Stimulated activated CD4-positive, alpha-beta T cell treated with anti-CD3 and anti-CD28 coated beads, Interleukin-15, amount 100 ng/mL, for 48 hours (primary cell): ENCODE results near the gene TMEM190.
A peak's percentile ranks its signal among the peaks of the same experiment; 100 is the strongest.
"Not testable (repeated sequence)": the region's sequence is repeated elsewhere in the genome, so short reads cannot be mapped to it uniquely, and the experiment has no call there.

Experiments
- DNase-seq, 2 donors: peaks; one replicate each; pipeline ENCODE4 v3.0.0-alpha.2; 2020; ENCODE audit warnings: low read depth in 2 of 2

TMEM190 gene

DNA sequence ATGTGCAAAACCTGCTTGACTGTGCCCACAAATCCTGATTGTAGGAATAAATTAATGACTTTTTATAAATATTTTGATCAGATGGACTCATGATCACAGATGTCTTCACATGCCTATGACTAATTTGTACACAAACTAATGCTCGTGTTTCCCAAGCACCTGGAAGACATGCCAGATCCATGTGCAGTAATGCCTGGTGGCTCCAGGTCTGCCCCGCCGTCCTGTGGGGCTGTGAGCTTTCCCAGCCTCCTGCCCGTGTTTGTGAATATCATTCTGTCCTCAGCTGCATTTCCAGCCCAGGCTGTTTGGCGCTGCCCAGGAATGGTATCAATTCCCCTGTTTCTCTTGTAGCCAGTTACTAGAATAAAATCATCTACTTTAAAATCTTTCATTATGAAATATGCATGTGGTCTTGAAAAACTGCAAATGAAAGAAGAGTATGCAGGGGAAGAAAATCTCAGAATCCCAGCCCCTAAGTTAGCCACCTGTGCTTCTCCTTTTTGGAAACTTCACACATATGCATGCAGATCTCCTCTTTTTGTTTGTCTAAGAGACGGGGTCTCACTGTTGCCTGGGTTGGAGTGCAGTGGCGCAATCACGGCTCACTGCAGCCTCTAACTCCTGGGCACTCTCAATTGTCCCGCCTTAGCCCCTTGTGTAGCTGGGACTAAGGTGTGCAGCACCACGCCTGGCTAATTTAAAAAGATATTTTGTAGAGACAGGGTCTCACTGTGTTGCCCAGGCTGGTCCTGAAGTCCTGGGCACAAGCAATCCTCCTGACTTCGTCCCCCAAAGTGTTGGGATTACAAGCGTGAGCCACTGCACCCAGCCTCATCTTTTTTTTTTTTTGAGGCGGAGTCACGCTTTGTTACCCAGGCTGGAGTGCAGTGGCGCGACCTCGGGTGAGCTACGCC lies 15.3 kb downstream of the TMEM190 start:
- no peak for DNase-seq

DNA sequence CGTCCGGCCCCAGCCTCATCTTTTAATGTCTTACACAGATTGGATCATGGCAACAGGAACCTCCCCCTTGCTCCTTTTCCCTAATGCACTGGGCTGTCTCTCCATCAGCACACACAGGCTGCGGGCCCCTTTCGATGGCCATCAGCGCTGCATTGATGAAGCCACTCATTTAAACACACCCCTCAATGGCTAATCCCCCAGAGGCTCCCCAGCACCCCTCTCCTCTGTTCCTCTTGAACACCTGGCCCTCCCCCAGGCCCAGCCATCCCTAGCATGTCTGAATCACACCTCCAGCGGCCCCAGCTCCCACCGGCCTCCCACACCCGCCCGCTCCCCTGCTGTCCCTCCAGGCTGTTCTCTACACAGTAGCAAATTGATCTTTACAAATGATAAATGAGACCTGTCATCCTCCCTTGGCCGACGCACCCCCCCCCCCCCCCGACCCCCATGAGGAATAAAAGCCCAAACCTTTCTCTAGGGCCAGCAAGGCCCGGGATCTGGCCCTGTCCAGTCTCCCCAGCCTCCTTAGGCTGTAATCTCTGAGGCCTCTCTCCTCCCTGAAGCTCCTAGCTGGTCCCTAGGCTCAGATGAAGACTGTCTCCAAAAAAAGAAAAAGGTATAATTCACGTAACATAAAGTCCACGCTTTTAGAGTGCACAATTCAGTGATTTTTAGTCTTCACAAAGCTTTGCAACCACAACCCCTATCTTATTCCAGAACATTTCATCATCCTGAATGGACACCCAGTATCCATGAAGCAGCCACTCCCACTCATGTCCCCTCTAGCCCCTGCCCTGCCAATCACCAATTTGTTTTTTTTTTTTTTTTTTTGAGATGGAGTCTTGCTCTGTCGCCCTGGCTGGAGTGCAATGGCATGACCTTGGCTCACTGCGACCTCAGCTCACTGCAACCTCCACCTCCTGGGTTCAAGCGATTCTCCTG lies 16.5 kb downstream of the TMEM190 start:
- no peak for DNase-seq

DNA sequence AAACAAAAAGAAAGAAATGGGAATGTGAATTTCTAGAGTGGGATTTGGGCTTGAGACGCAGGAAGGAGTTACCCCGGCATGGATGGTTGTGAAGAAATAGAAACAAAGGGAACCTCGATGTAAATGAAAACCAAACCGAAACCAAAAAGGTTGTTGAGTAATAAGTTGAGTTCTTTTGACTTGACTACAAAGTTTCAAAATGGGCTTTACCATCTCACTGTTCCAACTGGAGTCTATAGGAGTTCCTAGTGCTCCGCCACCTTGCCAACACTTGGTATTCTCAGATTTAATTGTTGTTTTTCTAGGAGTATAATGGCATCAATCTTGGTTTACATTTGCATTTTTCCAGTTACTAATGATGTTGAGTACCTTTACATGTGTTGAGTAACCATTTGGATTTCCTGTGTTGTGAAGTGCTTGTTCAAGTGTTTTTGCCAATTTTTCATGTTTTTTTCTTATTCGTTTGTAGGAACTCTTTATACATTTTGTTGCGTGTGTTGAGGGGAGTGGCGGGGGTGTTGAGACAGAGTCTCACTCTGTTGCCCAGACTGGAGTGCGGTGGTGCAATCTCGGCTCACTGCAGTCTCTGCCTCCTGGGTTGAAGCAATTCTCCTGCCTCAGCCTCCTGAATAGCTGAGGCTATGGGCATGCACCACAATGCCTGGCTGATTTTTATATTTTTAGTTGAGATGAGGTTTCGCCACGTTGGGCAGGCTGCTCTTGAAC lies 21.7 kb downstream of the TMEM190 start:
- DNase-seq: no peak

DNA sequence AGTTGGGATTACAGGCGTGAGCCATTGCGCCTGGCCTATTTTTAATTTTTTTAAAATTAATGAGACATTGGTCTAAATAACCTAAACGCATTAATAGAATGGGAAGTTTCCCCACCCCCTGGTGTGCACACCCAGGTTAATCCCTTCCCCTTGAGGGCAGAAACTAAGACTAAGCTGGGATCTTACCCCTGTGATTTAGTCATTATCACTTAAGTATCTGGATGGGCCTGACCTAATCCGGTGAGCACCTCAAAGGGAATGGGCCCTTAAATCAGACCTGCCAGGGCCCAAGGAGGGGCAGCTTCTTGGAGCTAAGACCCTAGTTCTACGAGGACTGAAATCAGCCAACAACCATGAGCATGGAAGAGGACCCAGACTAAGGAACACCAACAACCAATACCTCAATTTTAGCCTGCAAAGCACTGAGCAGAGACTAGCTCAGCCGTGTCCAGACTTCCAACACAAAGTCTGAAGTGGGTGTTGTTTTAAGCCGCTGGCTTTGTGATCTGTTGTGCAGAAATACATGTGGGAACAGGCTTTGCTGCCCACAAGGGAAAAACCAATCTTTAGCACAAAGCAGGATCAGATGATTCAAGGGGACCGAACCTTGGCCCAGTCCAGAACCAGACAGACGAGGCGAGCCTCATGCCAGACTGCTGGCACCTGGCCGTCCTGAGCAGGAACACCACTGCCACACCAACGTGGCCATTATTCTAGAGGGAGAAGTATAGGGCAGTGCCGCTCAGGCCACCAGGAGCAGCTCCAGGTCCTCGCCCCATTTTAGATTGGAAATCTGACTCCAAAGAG lies 23.9 kb downstream of the TMEM190 start:
- DNase-seq: no peak

DNA sequence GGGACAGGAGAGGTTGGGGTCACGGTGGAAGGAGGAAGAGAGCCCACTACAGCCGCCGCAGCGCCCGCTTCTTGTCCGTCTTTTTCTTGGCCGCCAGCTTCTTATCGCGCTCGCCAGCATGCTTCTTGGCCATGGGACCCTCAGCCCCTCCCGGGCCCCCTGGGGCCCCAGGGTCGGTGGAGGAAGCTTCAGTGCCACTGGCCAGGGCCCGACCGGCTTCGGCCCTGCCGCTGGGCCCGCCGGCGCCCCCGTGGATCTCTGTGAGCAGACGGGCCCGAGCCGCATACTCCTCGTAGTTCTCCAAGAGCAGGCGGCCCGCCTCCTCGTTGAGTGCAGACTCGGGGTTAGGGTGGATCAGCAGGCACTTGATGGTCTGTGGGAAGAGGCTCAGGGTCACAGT lies 24.8 kb downstream of the TMEM190 start:
- DNase-seq: not testable (repeated sequence)

DNA sequence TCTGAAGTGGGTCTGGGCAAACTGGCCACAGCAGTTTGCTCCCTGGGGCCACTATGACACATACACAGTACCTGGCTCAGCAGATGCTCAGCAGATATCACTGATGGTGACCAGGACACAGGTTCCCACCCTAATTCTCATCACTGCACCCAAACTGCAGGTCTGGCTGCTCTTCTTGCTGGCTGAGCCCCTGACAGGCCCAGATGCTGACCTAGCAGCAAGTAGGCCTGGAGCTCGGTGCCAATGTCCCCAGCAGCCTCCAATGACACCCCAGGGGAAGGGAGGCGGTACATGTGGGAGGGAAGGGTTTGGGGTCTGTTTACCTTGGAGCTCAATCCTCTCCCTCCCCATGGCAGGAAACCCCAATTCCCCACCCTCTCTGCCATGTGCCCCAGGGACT lies 25.9 kb downstream of the TMEM190 start:
- DNase-seq: no peak

DNA sequence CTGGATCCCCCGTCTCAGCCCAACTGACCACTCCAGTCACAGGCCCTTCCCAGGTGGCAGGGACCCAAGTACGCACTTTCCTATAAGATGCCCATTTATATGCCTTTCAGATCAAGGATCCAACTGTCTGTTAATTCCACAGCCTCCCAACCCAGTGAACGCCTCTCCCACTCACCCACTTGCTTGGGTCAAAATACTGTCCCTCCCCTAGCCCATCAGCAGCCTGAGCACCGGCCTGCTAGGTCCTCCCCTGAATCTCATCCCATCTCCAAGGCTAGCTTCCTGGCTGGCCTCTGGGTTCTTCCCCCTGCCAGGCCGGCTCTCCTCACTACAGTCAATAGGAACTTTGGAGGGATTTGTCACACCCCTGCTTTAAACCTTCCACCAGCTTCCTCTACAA lies 29.0 kb downstream of the TMEM190 start:
- no peak for DNase-seq

DNA sequence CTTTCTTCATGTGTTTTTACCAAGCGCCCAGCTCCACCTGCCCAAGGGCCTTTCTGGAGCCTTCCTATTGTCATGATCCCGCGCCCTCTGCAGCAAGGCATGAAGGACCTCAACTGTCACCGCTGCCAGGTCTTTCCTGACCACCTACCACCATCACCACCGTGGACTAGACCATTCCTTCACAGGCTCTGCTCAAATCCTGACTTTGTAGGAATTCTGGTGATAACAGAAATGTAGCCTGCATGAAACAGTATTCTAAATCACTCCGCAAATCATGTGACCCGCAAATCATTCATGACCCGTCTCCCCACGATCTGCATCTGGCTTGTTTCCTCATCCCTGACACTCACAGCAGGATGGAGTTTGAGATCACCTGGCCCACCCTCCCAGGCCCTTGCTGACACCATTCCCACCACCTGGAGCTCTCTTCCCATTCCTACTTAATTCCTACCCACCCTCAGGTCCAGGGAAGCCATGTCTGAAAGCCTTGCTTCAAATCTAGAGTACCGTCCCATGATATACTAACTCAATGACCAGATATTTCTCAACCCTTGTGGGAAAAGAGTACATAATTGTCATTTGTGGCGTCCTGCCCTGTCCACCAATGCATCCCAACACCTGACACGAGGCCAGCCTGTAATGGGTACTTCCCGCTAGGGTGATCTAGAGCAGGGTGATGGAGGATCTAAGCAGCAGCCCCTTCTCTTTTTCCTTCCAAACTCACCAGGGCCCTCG lies 29.6 kb downstream of the TMEM190 start:
- DNase-seq: no peak

DNA sequence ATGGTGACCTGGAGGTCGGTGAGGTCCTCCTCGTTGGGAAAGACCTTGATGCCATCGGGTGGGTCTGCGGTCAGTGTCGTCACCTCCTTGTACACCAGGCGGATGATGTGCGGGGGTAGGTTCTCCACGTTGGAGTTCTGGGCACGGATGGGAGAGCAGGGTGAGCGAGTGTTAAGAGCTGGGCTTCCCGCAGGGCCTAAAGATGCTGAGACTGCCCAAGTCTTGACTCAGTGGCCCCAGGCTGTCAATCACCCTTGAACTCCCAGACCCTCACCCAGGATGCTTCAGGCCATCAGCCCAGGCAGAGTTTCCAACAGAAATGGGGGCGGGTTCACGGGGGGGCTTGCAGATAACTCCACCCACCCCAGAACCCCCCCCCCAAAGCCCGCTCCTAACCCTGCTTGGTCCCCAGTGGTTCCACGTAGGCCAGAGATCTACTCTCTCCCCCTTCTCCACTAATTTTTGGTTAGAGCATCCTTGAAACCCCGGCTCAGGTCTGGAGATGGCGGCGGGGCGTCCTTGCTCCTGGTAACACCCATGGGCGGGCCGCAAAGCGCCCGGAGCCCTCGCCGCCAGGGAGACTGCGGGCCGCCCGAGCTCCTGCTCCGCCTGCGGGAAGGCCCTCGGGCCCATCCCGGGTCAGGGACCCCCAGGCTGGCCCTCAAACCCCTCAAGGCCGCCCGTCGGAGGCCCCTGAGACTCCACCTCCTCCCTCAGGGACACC lies 30.4 kb downstream of the TMEM190 start:
- DNase-seq: no peak

DNA sequence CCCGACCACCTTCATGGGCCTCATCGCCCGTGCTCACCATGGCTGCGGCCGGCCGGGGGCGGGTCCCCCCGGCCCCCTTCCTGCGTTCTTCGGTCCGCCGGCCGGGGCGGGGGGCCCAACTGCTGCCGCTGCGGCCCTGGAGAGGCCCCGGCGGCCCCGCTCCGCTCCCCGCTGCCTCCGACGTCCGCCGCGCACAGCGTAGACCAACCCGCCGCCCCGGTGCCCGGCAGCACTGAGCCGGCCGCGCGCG lies 30.8 kb downstream of the TMEM190 start, which contains the start of gene UBE2S:
UBE2S (minus strand) TSS at position 239 of the 250 bp plus-strand sequence; CDS start at position 40, 199 bp downstream.
- not testable (repeated sequence) for DNase-seq

DNA sequence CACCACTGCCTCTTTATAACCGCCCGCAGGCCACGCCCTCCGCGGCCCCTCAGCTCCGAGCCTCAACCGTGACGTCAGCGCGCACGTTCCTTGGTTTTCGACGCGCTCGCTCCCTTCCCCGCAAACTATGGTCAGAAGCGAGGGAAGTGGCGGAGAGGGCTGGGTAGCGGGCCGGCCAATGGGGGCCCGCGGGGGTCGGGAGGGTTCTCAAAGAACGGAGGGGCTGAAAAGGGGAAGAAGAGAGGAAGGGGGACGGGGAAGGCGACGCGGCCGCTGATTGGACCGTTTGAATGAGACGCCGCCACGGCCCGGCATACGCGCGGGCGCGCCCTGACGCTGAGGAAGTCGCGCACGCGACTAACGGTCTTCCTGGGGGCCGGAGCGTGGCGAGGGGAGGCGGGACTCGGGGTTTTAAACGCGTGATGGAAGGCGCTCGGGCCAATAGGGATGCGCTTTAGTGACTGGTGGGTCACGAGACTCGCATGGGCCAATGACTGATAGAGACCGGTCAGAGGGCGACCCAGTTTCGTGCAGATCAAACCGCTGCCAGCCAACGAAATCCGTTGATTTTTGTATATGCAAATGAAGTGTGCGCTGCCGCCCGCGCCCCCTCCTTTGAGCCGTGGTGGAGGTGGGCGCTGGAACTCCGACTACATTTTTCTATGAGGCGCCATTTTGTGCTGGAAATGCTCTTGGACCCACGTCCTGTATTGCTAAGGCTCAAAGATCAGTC lies 31.3 kb downstream of the TMEM190 start:
- peak; percentile 94 to 95 for DNase-seq

DNA sequence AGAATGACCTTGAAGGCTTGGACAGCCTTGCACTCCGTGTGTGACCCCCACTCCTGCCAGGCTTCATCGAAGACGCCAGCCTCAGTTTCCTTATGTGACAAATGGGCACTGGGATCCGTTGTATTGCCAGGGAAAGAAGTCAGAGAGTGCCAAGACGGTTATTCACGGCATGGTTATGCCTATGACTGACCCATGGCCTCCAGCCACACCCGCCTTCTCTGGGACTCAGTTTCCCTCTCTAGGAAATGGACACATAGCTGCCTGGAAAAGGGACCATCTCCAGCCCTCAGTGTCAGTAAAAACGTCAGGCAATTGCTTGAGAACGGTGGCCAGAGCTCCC lies 31.9 kb downstream of the TMEM190 start:
- DNase-seq: no peak

DNA sequence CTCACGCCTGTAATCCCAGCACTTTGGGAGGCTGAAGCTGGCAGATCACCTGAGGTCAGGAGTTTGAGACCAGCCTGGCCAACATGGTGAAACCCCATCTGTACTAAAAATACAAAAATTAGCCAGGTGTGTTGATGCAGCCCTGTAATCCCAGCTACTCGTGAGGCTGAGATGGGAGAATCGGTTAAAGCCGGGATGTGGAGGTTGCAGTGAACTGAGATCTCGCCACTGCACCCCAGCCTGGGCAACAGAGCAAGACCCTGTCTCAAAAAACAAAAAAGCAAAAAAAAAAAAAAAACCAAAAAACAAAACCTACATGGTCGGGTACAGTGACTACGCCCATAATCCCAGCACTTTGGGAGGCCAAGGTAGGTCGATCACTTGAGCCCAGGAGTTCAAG lies 32.6 kb downstream of the TMEM190 start:
- DNase-seq: not testable (repeated sequence)

DNA sequence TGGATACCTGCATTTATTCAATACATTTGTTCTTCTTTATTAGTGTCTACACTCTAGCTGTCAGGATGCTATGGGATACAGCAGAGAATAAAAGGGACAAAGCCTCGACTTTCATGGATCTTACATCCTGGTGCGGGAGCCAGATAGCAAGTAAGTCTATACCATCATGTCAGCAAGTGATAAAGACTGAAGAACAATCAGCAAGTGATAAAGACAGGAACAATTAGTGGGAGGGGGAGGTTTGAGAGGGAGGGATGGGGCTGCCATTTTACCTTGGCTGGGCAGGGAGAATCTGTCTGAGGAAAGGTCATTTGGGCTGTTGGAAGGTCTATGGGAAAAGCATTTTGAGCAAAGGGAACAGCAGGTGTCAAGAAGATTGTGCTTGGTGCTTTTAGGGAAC lies 33.5 kb downstream of the TMEM190 start:
- no peak for DNase-seq

DNA sequence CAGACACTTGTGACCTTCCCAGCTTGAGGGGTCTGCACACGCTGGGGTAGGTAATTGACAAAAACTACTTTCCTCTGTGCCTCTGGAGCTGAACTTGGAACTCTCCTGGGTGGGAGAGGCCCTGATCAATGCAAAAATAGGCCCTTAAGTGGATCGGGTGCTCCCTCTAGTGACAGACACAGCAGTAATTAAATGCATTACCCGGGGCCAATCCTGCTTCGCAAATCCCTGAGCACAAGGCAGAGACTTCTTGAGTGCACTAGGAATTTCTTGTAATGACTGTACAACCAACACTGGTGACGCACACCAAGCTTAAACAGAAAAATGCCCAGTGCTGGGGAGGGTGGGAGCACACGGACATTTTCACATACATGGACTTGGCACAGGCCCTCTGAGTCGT lies 41.6 kb downstream of the TMEM190 start:
- DNase-seq: no peak

DNA sequence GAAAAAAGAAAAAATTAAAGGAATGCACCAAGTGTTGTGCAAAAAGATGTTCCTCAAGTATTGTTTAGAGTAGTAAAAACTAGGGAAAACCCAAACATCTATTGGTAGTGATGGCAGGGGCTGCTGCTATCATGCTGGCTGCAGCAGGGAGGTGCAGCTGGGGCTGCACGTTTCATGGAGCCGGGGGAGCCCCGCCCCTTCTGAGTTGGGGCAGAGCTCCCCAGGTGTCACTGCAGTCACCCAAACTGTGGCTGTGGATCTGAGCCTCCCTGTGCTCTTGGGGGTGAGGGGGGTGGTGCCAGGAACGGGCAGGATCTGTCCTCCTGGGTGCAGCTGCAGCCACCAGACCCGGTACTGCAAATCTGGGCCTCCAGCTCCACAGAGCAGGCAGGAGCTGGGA lies 42.5 kb downstream of the TMEM190 start:
- DNase-seq: no peak

DNA sequence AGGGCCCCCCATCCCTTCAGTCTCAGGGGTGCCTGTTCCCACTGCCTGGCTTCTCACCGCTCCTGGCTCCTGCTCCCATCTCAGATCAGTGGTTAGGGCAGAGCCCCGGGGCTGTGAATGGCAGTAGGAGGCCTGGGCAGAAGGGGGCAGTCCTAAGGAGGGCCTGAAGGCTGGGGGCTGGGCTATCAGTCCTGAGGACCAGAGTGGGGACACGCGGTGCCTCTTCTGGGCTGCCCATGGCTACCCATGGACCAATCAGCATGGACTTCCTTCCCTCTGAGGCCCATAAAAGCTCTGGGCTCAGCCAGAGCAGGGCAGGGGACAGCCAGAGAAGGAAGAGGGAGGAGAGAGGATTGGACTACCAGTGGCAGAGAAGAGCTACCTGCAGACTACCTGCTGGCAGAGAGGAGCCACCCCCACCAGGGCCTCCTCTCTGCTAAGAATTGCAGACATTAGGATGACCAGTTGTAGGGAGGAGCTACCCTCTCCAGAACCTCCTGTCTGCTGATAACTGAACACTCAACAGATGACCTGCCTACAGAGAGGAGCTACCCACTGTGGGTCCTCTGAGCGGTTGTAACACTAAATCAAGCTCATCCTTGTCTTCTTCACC lies 43.1 kb downstream of the TMEM190 start:
- no peak for DNase-seq

DNA sequence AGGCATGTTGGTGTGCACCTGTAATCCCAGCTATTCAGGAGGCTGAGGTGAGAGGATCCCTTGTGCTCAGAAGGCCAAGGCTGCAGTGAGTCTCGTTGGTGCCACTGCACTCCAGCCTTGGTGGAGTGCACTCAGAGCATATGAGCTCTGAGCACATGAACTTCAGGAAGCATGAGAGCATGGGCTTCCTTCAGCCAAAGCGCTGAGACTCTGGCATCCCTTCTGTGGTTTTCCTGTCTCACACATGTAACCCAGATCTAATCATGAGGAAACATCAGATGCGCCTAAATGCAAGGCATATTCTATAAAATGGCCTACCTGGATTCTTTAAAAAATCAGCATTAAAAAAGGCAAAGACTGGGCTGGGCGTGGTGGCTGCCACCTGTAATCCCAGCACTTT lies 44.7 kb downstream of the TMEM190 start:
- DNase-seq: not testable (repeated sequence)
